K562 (cell line): ENCODE results near the gene MAP4. TPM values are rescaled to one million over a fixed set of nuclear protein-coding genes. Genes with fewer than 3 reads are reported as not detected.

Source experiments
- AFF1 ChIP-seq, 2 experiments: fragments of 450-650 bp; IDR thresholded peaks; 2 replicates each; pipeline ENCODE4 v1.6.1; 2018; ENCODE audit warnings: mild to moderate bottlenecking in 2 of 2, low read depth in 1 of 2; ENCODE audit not compliant: partially characterized antibody in 2 of 2
- E2F5 ChIP-seq: sonication (generic); formaldehyde crosslinking; IDR thresholded peaks from 2 replicates; pipeline ENCODE4 v1.8.0; 2022; ENCODE audit warnings: mild to moderate bottlenecking, missing genetic modification reagents
- HEY1 ChIP-seq: fragments of 250-450 bp; sonication (Bioruptor Pico); IDR thresholded peaks from 2 replicates; pipeline ENCODE4 v1.5.0; 2020; ENCODE audit warnings: mild to moderate bottlenecking, moderate library complexity, borderline replicate concordance
- MYC ChIP-seq, 2 experiments: fragments of 250-450 bp in 1 of 2; sonication (Bioruptor Pico) in 1 of 2; IDR thresholded peaks; 2 replicates each; pipeline versions ENCODE4 v1.5.1 to v1.6.1; 2012 to 2021; ENCODE audit warnings: low read depth in 2 of 2, borderline replicate concordance in 1 of 2, improper control_type of control experiment in 1 of 2, low read length in 1 of 2, mild to moderate bottlenecking in 1 of 2, moderate library complexity in 1 of 2
- NONO ChIP-seq, 2 experiments: fragments of 200-400 bp in 1 of 2; fragments of 450-650 bp in 1 of 2; formaldehyde crosslinking in 1 of 2; IDR thresholded peaks; 2 replicates each; pipeline ENCODE4 v1.6.1; 2017; ENCODE audit warnings: low read depth in 2 of 2, mild to moderate bottlenecking in 2 of 2, moderate library complexity in 2 of 2, low read length in 1 of 2
- NR2F6 ChIP-seq: fragments of 450-650 bp; formaldehyde crosslinking; IDR thresholded peaks from 2 replicates; pipeline ENCODE4 v1.4.0; 2020; ENCODE audit warnings: mild to moderate bottlenecking
- PHTF2 ChIP-seq: fragments of 250-450 bp; sonication (Bioruptor Pico); IDR thresholded peaks from 2 replicates; pipeline ENCODE4 v1.5.0; 2021; ENCODE audit warnings: mild to moderate bottlenecking
- PML ChIP-seq: IDR thresholded peaks from 2 replicates; pipeline ENCODE4 v1.6.1; 2012; ENCODE audit warnings: low read length, inconsistent platforms
- PTTG1 ChIP-seq: fragments of 450-650 bp; IDR thresholded peaks from 2 replicates; pipeline ENCODE4 v1.6.1; 2016; ENCODE audit warnings: low read depth, mild to moderate bottlenecking, missing genetic modification characterization, missing compliant biosample characterization
- RCOR1 ChIP-seq, 2 experiments: IDR thresholded peaks; 2 replicates each; pipeline ENCODE4 v1.6.1; 2012; ENCODE audit warnings: low read depth in 2 of 2, low read length in 2 of 2, borderline replicate concordance in 1 of 2, improper control_type of control experiment in 1 of 2
- SAFB2 ChIP-seq: fragments of 200-400 bp; formaldehyde crosslinking; IDR thresholded peaks from 2 replicates; pipeline ENCODE4 v1.6.1; 2018; ENCODE audit warnings: borderline replicate concordance, low read length, low read depth, moderate library complexity; ENCODE audit not compliant: severe bottlenecking
- SLC30A9 ChIP-seq: fragments of 250-450 bp; sonication (Bioruptor Pico); IDR thresholded peaks from 2 replicates; pipeline ENCODE4 v1.8.0; 2022; ENCODE audit warnings: mild to moderate bottlenecking, moderate library complexity
- YY1 ChIP-seq, 3 experiments: IDR thresholded peaks; 2 replicates each; pipeline ENCODE4 v1.6.1; 2011; ENCODE audit warnings: low read length in 2 of 3, mild to moderate bottlenecking in 2 of 3, moderate library complexity in 2 of 3, borderline replicate concordance in 1 of 3, control low read depth in 1 of 3, low read depth in 1 of 3; ENCODE audit not compliant: insufficient read depth in 3 of 3, insufficient replicate concordance in 2 of 3, control insufficient read depth in 1 of 3, insufficient read length in 1 of 3; ENCODE audit errors: extremely low read depth in 1 of 3
- ZBTB1 ChIP-seq: sonication (generic); formaldehyde crosslinking; IDR thresholded peaks from 2 replicates; pipeline ENCODE4 v1.8.1; 2023; ENCODE audit warnings: missing genetic modification reagents, low read depth, mild to moderate bottlenecking, borderline replicate concordance
- ZC3H4 ChIP-seq: sonication (generic); formaldehyde crosslinking; IDR thresholded peaks from 2 replicates; pipeline ENCODE4 v1.9.0; 2021; ENCODE audit warnings: missing genetic modification reagents, borderline replicate concordance
- ZKSCAN8 ChIP-seq: fragments of 200-800 bp; sonication (Bioruptor generic); IDR thresholded peaks from 2 replicates; pipeline ENCODE4 v1.6.1; 2016; ENCODE audit warnings: missing genetic modification characterization, missing compliant biosample characterization
- ZNF197 ChIP-seq: fragments of 200-800 bp; sonication (Bioruptor generic); IDR thresholded peaks from 2 replicates; pipeline ENCODE4 v1.6.1; 2016; ENCODE audit warnings: low read depth, missing genetic modification characterization, missing compliant biosample characterization
- ZNF280A ChIP-seq: fragments of 450-650 bp; IDR thresholded peaks from 2 replicates; pipeline ENCODE4 v1.6.1; 2018; ENCODE audit warnings: mild to moderate bottlenecking, low read depth; ENCODE audit not compliant: partially characterized antibody
- polyA plus RNA-seq, 8 experiments: library from polyadenylated mRNA; depleted of rRNA in 4 of 8; stranded (reverse) in 5 of 8; unstranded in 3 of 8; fragments of >200 nt; fragmentation: Nextera tagmentation in 2 of 8; fragmentation: Illumina TruSeq in 1 of 8; extraction: Ambion mirVana in 2 of 8; extraction: Trizol in 1 of 8; gene quantifications; 2 replicates each; pipeline versions ENCODE4 v1.2.1 to v1.2.3, GENCODE V29; 2011 to 2014; ENCODE audit warnings: inconsistent platforms in 1 of 8, missing spikeins in 1 of 8
- total RNA-seq, 7 experiments: library from RNA; depleted of rRNA in 6 of 7; stranded (reverse); fragments of >200 nt in 6 of 7; fragmentation: Illumina TruSeq in 2 of 7; extraction: Trizol in 2 of 7; gene quantifications; 2 replicates each; pipeline versions ENCODE4 v1.2.1 to v1.2.3, GENCODE V29; 2011 to 2021; ENCODE audit warnings: low replicate concordance in 1 of 7
- TF ChIP-seq, protein P1 (sequence below): fragments of 450-650 bp; formaldehyde crosslinking; IDR thresholded peaks from 2 replicates; pipeline ENCODE4 v1.4.0; 2022; ENCODE audit warnings: missing genetic modification characterization

MAP4 gene
- total and polyA plus RNA-seq, 9 of the 15 experiments (the other 6 are each of a cell fraction or from before 2014, with no cell fraction given): 13.3 to 141 (median 36.8) TPM

DNA sequence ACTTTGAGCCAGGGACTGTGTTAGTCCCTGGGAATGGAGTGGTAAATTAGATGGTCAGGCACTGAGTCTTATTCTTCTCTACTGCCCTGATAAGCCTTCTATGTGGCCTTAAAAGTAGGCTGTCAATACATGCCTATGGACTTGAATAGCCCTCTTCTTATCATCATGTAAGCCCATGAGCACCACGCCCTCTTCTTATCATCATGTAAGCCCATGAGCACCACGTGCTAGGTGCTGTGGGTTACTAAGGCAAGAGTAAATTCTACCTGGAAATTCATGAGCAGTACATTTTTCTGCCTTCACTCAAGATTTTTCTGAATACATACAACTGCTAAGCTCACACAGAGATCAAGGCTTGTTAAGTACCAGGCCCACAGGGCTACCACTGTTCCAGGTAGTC lies 144.8 kb downstream of the MAP4 start (continued):
- TF ChIP-seq YY1 (IDR thresholded peaks at IDR 0.05; ENCODE audit: borderline replicate concordance in 1 of 3, control insufficient read depth in 1 of 3, extremely low read depth in 1 of 3, insufficient read depth in 3 of 3, insufficient read length in 1 of 3, insufficient replicate concordance in 2 of 3, low read depth in 1 of 3, low read length in 2 of 3): no peak
- TF ChIP-seq SAFB2: no peak
- no peak for TF ChIP-seq PML
- no peak for TF ChIP-seq ZNF197 (CRISPR knock-in tag)
- no peak for TF ChIP-seq PHTF2
- no peak for TF ChIP-seq ZBTB1 (CRISPR knock-in tag)
- TF ChIP-seq AFF1 (IDR thresholded peaks at IDR 0.05; ENCODE audit: low read depth in 1 of 2, partially characterized antibody in 2 of 2): no peak
- TF ChIP-seq SLC30A9: no peak
- no peak for TF ChIP-seq ZC3H4
- no peak for TF ChIP-seq E2F5 (CRISPR knock-in tag)
- no peak for TF ChIP-seq ZNF280A
- TF ChIP-seq, protein P1, sequence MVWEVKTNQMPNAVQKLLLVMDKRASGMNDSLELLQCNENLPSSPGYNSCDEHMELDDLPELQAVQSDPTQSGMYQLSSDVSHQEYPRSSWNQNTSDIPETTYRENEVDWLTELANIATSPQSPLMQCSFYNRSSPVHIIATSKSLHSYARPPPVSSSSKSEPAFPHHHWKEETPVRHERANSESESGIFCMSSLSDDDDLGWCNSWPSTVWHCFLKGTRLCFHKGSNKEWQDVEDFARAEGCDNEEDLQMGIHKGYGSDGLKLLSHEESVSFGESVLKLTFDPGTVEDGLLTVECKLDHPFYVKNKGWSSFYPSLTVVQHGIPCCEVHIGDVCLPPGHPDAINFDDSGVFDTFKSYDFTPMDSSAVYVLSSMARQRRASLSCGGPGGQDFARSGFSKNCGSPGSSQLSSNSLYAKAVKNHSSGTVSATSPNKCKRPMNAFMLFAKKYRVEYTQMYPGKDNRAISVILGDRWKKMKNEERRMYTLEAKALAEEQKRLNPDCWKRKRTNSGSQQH (CRISPR knock-in tag): no peak
- TF ChIP-seq NR2F6 (CRISPR knock-in tag): no peak
- no peak for TF ChIP-seq ZKSCAN8
- TF ChIP-seq MYC (IDR thresholded peaks at IDR 0.05; ENCODE audit: low read depth, low read length): peak; percentile 95
- no peak for TF ChIP-seq MYC (CRISPR knock-in tag; IDR thresholded peaks at IDR 0.05; ENCODE audit: borderline replicate concordance, low read depth)
- peak in 1 of 2 experiments; percentile 75; a peak in 3 of 4 replicates for TF ChIP-seq RCOR1 (IDR thresholded peaks at IDR 0.05; ENCODE audit: borderline replicate concordance in 1 of 2, low read depth in 2 of 2, low read length in 2 of 2)
- TF ChIP-seq PTTG1 (tag): no peak
- no peak for TF ChIP-seq HEY1 (CRISPR knock-in tag)
- no peak for TF ChIP-seq NONO (IDR thresholded peaks at IDR 0.05; ENCODE audit: low read depth in 2 of 2, low read length in 1 of 2)
